SJCRH30 (cell line): ENCODE data around the gene CCDC152. TPM values are rescaled to one million over a fixed set of nuclear protein-coding genes. Genes with fewer than 3 reads are reported as not detected.
"Not testable (repeated sequence)": the region's sequence is repeated elsewhere in the genome, so short reads cannot be mapped to it uniquely, and the experiment has no call there.

Experiments
- DNase-seq, 2 experiments: peaks; one replicate each; pipeline ENCODE4 v3.0.0-alpha.2; 2015 to 2020
- H3K27ac ChIP-seq: fragments of 250-450 bp; sonication (Bioruptor Pico); 2 replicates; pipeline ENCODE4 v1.5.1; 2020; ENCODE audit warnings: mild to moderate bottlenecking, moderate library complexity
- H3K27me3 ChIP-seq: fragments of 250-450 bp; sonication (Bioruptor Pico); 2 replicates; pipeline ENCODE4 v1.5.1; 2020; ENCODE audit warnings: mild to moderate bottlenecking, moderate library complexity
- H3K36me3 ChIP-seq: fragments of 250-450 bp; sonication (Bioruptor Pico); 2 replicates; pipeline ENCODE4 v1.5.1; 2020; ENCODE audit warnings: mild to moderate bottlenecking, moderate library complexity
- H3K4me1 ChIP-seq: fragments of 250-450 bp; sonication (Bioruptor Pico); 2 replicates; pipeline ENCODE4 v1.5.1; 2020; ENCODE audit warnings: mild to moderate bottlenecking, moderate library complexity
- H3K4me3 ChIP-seq: fragments of 250-450 bp; sonication (Bioruptor Pico); 2 replicates; pipeline ENCODE4 v1.5.1; 2020; ENCODE audit warnings: mild to moderate bottlenecking, moderate library complexity
- H3K9me3 ChIP-seq: fragments of 250-450 bp; sonication (Bioruptor Pico); replicated peaks from 2 replicates; pipeline ENCODE4 v1.5.1; 2020; ENCODE audit warnings: mild to moderate bottlenecking, moderate library complexity
- total RNA-seq: library from RNA; depleted of rRNA; stranded (reverse); fragments of >200 nt; shearing (Covaris generic); gene quantifications from 2 replicates; pipeline ENCODE4 v1.2.3, GENCODE V29; 2014; rRNA removed

Gene CCDC152, protein sequence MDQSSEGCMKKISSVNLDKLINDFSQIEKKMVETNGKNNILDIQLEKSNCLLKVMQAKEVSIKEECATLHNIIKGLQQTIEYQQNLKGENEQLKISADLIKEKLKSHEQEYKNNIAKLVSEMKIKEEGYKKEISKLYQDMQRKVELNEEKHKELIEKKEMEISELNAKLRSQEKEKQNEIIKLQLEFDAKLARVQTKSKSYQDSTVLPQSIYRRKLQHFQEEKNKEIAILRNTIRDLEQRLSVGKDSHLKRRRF
- total RNA-seq = 0.20 and 0.23 TPM in 2 replicates

DNA sequence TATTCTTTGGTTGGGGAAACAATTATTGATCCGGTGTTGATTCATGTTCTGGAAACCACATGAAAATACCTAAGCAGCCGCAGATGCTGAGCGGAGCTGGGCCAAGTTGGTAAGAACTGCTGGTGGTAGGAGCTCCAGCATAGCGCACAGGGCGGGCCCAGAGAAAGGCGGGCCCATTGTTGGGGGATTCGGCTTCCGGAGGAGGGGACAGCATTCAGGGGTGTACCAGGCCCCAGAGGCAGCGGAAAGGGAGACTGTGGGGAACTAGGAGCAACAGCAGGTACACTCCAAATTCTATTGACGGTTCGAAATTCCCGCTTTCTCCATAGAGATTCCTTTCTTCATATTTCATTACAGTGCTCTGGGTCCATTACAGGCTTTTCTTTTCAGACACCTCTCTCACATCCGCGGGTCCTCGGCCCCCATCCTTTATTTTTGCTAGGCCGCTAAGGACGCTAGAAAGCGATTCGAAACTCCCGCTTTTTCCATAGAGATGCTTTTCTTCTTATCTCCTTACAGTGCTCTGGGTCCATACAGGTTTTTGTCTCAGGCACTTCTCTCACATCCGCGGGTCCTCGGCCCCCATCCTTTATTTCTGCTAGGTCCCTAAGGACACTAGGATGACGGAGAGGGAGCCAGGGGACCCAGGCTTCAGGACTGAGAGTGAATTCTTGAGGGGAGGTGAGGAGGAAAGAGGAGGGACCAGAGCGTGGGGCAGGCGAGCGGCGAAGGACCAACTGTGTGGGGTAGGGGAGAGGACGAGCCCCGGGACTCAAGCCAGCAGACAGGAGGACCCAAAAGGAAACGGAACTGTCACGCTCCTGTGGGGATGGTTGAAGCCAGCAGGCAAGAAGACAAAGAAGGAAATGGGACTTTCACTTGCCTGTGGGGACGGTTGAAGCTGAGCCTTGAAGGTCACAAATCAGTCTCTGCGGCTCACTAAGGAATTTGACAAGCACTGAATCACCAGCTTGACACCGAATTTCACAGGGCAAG lies at the start of gene CCDC152:
CCDC152 (plus strand) TSS at position 213 of the 996 bp plus-strand sequence. CDS start 2,304 bp downstream, outside the sequence.
- H3K27me3 ChIP-seq = no peaks in the 10 kb centered on the region
- no peak within 1 kb of the TSS for H3K27ac ChIP-seq
- no peak for DNase-seq
- no peak within 1 kb of the TSS for H3K4me3 ChIP-seq
- no peaks in the 10 kb centered on the region for H3K9me3 ChIP-seq
- H3K36me3 ChIP-seq = no peaks in the 10 kb centered on the region
- H3K4me1 ChIP-seq = no peaks in the 10 kb centered on the region

DNA sequence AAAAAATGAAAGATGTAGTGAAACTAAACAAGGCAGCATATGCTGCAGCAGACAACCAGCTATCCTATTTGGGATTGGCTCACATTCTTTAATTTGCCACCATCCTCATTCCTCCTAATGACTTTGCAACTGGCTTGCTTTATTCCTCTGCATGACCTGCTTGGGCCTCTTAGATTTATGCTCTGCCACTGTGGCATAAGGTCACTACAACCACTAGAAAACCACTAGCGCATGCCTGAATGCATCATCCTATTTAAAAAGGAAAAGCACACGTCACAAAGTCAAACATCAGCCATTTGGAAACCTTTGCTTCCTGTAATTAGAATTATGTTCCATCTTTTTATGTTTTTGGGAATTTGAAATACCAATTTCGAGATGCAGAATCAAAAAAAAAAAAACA lies 40.8 kb upstream of the CCDC152 start:
- no peak overlapping the region for H3K4me3 ChIP-seq
- peaks cover 4% of the 10 kb centered on the region for H3K36me3 ChIP-seq
- no peak overlapping the region for H3K27ac ChIP-seq
- H3K4me1 ChIP-seq = no peaks in the 10 kb centered on the region
- H3K9me3 ChIP-seq = no peaks in the 10 kb centered on the region
- DNase-seq = no peak
- no peaks in the 10 kb centered on the region for H3K27me3 ChIP-seq

DNA sequence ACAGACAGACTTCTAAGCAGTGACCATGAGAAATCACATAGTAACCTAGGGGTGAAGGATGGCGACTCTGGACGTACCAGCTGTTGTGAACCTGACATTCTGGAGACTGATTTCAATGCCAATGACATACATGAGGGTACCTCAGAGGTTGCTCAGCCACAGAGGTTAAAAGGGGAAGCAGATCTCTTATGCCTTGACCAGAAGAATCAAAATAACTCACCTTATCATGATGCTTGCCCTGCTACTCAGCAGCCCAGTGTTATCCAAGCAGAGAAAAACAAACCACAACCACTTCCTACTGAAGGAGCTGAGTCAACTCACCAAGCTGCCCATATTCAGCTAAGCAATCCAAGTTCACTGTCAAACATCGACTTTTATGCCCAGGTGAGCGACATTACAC lies 38.0 kb upstream of the CCDC152 start:
- H3K27ac ChIP-seq = no peak overlapping the region
- H3K4me3 ChIP-seq = no peak overlapping the region
- peaks cover 4% of the 10 kb centered on the region; the same call in 1 of the 2 replicates for H3K36me3 ChIP-seq
- no peaks in the 10 kb centered on the region for H3K4me1 ChIP-seq
- H3K9me3 ChIP-seq = no peaks in the 10 kb centered on the region
- DNase-seq = no peak
- H3K27me3 ChIP-seq = no peaks in the 10 kb centered on the region

DNA sequence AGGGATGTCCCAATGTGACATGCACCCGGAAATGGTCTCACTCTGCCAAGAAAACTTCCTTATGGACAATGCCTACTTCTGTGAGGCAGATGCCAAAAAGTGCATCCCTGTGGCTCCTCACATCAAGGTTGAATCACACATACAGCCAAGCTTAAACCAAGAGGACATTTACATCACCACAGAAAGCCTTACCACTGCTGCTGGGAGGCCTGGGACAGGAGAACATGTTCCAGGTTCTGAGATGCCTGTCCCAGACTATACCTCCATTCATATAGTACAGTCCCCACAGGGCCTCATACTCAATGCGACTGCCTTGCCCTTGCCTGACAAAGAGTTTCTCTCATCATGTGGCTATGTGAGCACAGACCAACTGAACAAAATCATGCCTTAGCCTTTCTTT lies 37.6 kb upstream of the CCDC152 start:
- Histone ChIP-seq H3K9me3 (no peaks in the 10 kb centered on the region), H3K4me3 (no peak overlapping the region), H3K4me1 (no peaks in the 10 kb centered on the region), H3K36me3 (peaks cover 4% of the 10 kb centered on the region; the same call in 1 of the 2 replicates), H3K27ac (no peak overlapping the region), H3K27me3 (no peaks in the 10 kb centered on the region)
- no peak for DNase-seq

DNA sequence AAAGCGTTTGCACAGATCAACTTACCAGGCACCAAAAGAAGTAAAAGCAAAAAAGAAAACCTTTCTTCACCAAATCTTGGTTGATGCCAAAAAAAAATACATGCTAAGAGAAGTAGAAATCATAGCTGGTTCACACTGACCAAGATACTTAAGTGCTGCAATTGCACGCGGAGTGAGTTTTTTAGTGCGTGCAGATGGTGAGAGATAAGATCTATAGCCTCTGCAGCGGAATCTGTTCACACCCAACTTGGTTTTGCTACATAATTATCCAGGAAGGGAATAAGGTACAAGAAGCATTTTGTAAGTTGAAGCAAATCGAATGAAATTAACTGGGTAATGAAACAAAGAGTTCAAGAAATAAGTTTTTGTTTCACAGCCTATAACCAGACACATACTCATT lies 36.4 kb upstream of the CCDC152 start:
- Histone ChIP-seq H3K4me1 (no peaks in the 10 kb centered on the region), H3K27ac (no peak overlapping the region), H3K9me3 (no peaks in the 10 kb centered on the region), H3K36me3 (peaks cover 2% of the 10 kb centered on the region; the same call in 1 of the 2 replicates), H3K4me3 (no peak overlapping the region), H3K27me3 (no peaks in the 10 kb centered on the region)
- no peak for DNase-seq

DNA sequence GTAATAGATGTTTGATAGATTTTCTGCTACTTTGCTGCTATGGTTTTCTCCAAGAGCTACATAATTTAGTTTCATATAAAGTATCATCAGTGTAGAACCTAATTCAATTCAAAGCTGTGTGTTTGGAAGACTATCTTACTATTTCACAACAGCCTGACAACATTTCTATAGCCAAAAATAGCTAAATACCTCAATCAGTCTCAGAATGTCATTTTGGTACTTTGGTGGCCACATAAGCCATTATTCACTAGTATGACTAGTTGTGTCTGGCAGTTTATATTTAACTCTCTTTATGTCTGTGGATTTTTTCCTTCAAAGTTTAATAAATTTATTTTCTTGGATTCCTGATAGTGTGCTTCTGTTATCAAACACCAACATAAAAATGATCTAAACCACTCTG lies 35.1 kb upstream of the CCDC152 start:
- Histone ChIP-seq H3K27me3 (no peaks in the 10 kb centered on the region), H3K9me3 (no peaks in the 10 kb centered on the region), H3K4me1 (no peaks in the 10 kb centered on the region), H3K4me3 (no peak overlapping the region), H3K36me3 (peaks cover 2% of the 10 kb centered on the region; the same call in 1 of the 2 replicates), H3K27ac (no peak overlapping the region)
- no peak for DNase-seq

DNA sequence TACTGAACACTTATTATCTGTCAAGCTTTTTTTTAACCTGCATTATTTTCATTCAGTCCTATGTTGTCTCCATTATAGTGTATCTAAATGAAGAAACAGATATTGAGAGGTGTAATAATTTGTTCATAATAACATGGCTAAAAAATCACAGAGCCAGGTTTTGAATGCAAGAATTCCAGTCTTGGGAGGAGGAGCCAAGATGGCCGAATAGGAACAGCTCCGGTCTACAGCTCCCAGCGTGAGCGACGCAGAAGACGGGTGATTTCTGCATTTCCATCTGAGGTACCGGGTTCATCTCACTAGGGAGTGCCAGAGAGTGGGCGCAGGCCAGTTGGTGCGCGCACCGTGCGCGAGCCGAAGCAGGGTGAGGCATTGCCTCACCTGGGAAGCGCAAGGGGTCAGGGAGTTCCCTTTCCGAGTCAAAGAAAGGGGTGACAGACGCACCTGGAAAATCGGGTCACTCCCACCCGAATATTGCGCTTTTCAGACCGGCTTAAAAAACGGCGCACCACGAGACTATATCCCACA lies 22.0 kb upstream of the CCDC152 start:
- H3K36me3 ChIP-seq, H3K4me3 ChIP-seq, H3K9me3 ChIP-seq, H3K27me3 ChIP-seq, DNase-seq, H3K27ac ChIP-seq, H3K4me1 ChIP-seq: not testable (repeated sequence)

DNA sequence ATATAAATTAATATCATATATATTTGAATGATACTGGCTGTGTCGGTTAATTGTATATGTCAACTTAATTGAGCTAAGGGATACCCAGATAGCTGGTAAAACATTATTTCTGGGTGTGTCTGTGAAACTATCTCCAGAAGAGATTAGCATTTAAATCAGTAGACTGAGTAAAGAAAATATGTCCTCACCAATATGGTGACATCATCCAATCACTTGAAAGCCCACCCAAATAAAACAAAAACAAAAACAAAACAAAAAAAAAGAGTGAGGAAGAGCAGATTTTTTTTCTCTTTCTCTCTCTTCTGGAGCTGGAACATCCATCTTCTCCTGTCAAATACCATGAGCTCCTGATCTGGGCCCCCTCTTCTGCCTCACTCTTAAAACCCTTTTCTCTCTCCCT lies 15.7 kb upstream of the CCDC152 start:
- peaks cover 4% of the 10 kb centered on the region for H3K9me3 ChIP-seq
- no peaks in the 10 kb centered on the region for H3K4me1 ChIP-seq
- H3K36me3 ChIP-seq = no peaks in the 10 kb centered on the region
- H3K27me3 ChIP-seq = no peaks in the 10 kb centered on the region
- DNase-seq = no peak
- H3K27ac ChIP-seq = no peak overlapping the region
- H3K4me3 ChIP-seq = no peak overlapping the region

DNA sequence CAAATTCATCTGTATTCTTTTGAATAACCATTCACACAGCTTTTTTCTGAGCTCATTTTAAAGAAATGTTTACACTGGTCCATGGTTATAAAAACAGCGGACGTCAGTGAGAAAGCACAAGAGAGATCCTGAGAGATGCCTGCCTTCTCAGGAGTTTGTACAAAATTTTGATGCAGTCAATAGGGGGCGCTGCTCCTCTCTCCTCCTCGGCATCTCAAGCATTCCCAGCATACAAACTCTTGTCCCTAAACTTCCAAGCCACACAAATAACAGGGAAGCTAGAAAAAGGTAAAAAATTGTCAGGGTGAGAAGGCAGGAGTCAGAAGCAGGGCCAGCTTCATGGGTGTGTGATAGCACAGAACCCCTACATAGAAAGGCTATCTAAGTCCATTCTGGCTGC lies 11.2 kb upstream of the CCDC152 start:
- H3K27me3 ChIP-seq = no peaks in the 10 kb centered on the region
- peaks cover 4% of the 10 kb centered on the region for H3K9me3 ChIP-seq
- no peaks in the 10 kb centered on the region for H3K36me3 ChIP-seq
- DNase-seq = peak in 1 of 2 experiments; percentile 40
- no peaks in the 10 kb centered on the region for H3K4me1 ChIP-seq
- H3K27ac ChIP-seq = no peak overlapping the region
- H3K4me3 ChIP-seq = no peak overlapping the region

DNA sequence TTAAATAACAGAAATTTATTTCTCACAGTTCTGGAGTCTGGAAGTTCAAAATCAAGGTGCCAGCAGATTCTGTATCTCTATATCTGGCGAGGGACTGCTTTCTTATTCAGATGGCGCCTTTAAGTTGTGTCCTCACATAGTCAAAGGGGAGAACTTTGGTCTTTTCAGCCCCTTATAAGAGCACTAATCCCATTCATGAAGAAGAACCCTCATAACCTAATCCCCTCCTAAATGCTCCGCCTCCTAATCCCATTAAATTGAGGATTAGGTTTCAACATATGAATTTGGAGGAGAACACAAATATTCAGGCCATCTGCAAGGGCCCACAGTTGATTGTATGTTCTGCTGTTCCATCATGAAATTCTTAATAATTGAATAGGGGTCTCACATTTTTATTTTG lies 10.8 kb upstream of the CCDC152 start:
- H3K36me3 ChIP-seq = no peaks in the 10 kb centered on the region
- H3K27me3 ChIP-seq = no peaks in the 10 kb centered on the region
- H3K4me3 ChIP-seq = no peak overlapping the region
- H3K4me1 ChIP-seq = no peaks in the 10 kb centered on the region
- H3K27ac ChIP-seq = no peak overlapping the region
- no peak for DNase-seq
- H3K9me3 ChIP-seq = peaks cover 4% of the 10 kb centered on the region

DNA sequence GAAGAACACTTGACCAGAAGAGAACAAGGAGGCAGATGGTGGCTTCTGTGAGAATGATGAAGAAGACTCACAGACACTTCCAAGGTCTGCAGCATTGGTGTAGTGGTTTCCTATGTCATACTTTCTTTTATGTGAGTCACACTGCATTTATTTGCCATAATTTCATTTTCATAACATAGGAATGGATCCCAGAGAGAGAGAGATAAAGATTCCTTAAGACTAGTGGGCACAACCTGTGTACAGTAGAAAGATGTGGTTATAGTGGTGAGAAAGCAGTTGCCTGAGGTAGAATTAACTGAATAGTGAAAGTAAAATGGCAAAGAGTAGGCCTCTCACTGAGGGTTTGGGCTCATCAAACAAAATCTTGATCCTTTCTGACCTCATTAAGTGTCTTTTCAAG lies 7.6 kb upstream of the CCDC152 start:
- no peak overlapping the region for H3K27ac ChIP-seq
- DNase-seq = no peak
- H3K4me1 ChIP-seq = no peaks in the 10 kb centered on the region
- H3K9me3 ChIP-seq = no peaks in the 10 kb centered on the region
- no peaks in the 10 kb centered on the region for H3K27me3 ChIP-seq
- no peaks in the 10 kb centered on the region for H3K36me3 ChIP-seq
- no peak overlapping the region for H3K4me3 ChIP-seq

DNA sequence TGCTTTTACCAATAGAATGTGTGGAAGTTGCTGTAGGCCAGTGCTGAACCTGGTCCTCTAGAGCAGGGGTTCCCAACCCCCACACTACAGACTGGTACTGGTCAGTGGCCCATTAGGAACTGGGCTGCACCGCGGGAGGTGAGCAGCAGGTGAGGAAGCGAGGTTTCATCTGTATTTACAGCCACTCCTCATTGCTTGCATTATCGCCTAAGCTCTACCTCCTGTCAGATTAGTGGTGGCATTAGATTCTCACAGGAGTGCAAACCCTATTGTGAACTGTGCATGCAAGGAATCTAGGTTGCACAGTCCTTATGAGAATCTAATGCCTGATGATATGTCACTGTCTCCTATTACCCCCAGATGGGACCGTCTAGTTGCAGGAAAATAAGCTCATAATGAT lies 6.1 kb upstream of the CCDC152 start:
- H3K27me3 ChIP-seq = no peaks in the 10 kb centered on the region
- no peak overlapping the region for H3K27ac ChIP-seq
- no peak overlapping the region for H3K4me3 ChIP-seq
- no peaks in the 10 kb centered on the region for H3K9me3 ChIP-seq
- DNase-seq = no peak
- no peaks in the 10 kb centered on the region for H3K36me3 ChIP-seq
- no peaks in the 10 kb centered on the region for H3K4me1 ChIP-seq

DNA sequence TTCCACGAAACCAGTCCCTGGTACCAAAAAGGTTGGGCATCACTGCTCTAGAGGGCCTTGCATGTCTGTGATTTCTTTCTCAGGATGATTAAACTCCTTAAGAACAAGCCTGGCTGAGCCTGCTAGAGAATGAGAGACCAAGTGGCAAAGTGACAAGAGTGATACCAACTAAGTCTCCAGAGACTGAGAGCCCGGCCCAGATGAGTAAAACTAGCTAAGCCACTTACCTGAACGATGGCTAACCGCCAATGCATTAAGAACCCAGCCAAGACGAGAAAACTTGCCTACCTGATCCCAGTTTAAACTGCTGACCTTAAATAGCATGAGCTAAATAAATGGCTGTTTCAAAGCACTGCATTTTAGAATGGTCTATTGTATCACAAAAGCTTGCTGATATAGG lies 5.6 kb upstream of the CCDC152 start:
- DNase-seq = no peak
- H3K4me3 ChIP-seq = no peak overlapping the region
- no peaks in the 10 kb centered on the region for H3K4me1 ChIP-seq
- no peak overlapping the region for H3K27ac ChIP-seq
- H3K36me3 ChIP-seq = no peaks in the 10 kb centered on the region
- H3K9me3 ChIP-seq = no peaks in the 10 kb centered on the region
- no peaks in the 10 kb centered on the region for H3K27me3 ChIP-seq

DNA sequence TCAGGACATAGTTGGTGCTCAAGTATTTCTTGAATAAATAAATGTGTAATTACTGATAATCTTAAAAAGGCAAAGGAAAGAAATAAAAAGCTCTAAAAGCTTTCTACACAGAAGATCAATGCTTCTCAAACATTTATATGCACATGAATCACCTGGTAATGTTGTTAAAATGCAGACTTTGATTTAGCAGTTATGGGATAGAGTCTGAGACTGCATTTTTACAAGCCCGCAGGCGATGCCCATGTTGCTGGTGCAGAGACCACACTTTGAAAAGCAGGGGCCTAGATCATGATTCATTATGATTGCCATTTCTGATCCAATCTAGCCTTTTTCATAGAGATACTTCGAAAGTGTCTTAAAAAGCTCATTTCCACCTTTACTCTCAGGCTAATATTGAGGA lies 3.5 kb upstream of the CCDC152 start:
- H3K36me3 ChIP-seq = no peaks in the 10 kb centered on the region
- H3K4me1 ChIP-seq = no peaks in the 10 kb centered on the region
- no peaks in the 10 kb centered on the region for H3K27me3 ChIP-seq
- no peak for DNase-seq
- H3K4me3 ChIP-seq = no peak overlapping the region
- no peaks in the 10 kb centered on the region for H3K9me3 ChIP-seq
- no peak overlapping the region for H3K27ac ChIP-seq

DNA sequence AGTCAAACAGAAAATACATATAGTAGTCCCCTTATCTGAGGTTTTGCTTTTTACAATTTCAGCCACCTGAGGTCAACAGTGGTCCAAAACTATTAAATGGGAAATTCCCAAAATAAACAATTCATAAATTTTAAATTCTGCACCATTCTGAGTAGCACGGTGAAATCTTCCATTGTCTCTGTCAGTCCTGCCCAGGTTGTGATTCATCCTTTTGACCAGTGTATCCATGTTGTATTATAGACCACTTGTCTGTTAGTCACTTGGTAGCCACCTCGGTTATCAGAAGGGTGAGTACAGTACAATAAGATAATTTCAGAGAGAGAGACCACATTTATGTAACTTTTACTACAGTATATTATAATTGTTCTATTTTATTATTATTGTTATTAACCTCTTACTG lies 2.8 kb downstream of the CCDC152 start:
- DNase-seq = no peak
- H3K4me3 ChIP-seq = no peak overlapping the region
- no peak overlapping the region for H3K27ac ChIP-seq
- H3K27me3 ChIP-seq = no peaks in the 10 kb centered on the region
- H3K9me3 ChIP-seq = no peaks in the 10 kb centered on the region
- H3K36me3 ChIP-seq = no peaks in the 10 kb centered on the region
- H3K4me1 ChIP-seq = no peaks in the 10 kb centered on the region
